Mononuclear cell (primary cell): Measurements from ENCODE around the gene SH2D3C. TPM values are rescaled to one million over a fixed set of nuclear protein-coding genes. Genes with fewer than 3 reads are reported as not detected.
A peak's percentile ranks its signal among the peaks of the same experiment; 100 is the strongest.

Experiments used
- H3K27me3 ChIP-seq: 2 replicates; pipeline ENCODE4 v1.6.0; 2011; ENCODE audit warnings: low read length, control low read depth; ENCODE audit not compliant: insufficient read depth
- H3K4me1 ChIP-seq: 2 replicates; pipeline ENCODE4 v1.5.1; 2011; ENCODE audit warnings: mild to moderate bottlenecking, low read length, control low read depth; ENCODE audit not compliant: insufficient read depth
- H3K4me3 ChIP-seq: 2 replicates; pipeline ENCODE4 v1.5.1; 2011; ENCODE audit warnings: mild to moderate bottlenecking, low read length, moderate library complexity
- H3K9me3 ChIP-seq: 2 replicates; pipeline ENCODE4 v1.5.1; 2011; ENCODE audit warnings: low read depth, mild to moderate bottlenecking, control low read depth, low read length
- total RNA-seq: library from RNA; depleted of rRNA; stranded (reverse); fragments of >200 nt; gene quantifications from one replicate; pipeline ENCODE4 v1.2.3, GENCODE V29; 2012

Gene SH2D3C
- total RNA-seq = 12.6 TPM

GRCh38 chr9:127778280-127779135 is at the start of gene SH2D3C:
Gene SH2D3C (minus strand): TSS chr9:127778666. CDS start chr9:127778627, 39 bp downstream.
- H3K4me3 ChIP-seq = peak within 1 kb of the TSS; percentile 82
- H3K27me3 ChIP-seq = no peaks in the 10 kb centered on the region
- no peaks in the 10 kb centered on the region for H3K9me3 ChIP-seq
- peaks cover 86% of the 10 kb centered on the region for H3K4me1 ChIP-seq

DNA sequence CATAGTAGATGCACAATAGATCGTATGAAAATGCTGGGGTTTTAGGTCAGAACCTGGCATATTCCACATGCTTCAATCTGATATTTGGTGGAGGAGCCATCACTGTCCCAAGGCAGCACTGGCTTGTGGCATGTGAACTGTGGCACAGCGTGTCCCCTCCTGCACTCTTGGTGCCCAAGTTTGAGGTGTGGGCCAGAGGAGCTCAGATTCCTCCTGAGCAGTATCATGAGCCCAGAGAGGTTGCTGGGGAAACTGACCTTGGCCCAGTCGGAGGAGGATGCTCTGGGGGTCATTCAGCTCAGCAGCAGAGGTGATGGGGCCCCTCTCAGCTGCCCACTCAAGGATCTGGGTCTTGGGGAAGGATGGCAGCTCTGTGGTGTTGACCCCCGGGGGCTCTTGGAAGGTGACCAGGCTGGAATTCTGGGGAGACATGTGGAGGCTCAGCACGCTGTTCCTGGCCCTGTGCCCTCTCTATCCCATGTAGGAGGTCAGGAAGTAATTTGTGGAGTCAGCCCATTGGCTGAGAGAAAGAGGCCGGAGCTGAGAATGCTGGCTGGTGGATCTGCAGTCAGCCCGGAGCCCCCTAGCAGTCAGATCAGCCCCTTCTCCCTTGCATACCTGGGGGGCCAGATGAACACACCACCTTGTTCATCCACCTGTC is 47.9 kb upstream of the SH2D3C start:
- no peak overlapping the region for H3K4me3 ChIP-seq
- no peaks in the 10 kb centered on the region for H3K27me3 ChIP-seq
- H3K4me1 ChIP-seq = peaks cover 9% of the 10 kb centered on the region
- no peaks in the 10 kb centered on the region for H3K9me3 ChIP-seq

GRCh38 chr9:127825319-127826051 is 47.0 kb upstream of the SH2D3C start:
- H3K4me3 ChIP-seq = no peak overlapping the region
- no peaks in the 10 kb centered on the region for H3K9me3 ChIP-seq
- H3K4me1 ChIP-seq = peaks cover 9% of the 10 kb centered on the region
- H3K27me3 ChIP-seq = no peaks in the 10 kb centered on the region

DNA sequence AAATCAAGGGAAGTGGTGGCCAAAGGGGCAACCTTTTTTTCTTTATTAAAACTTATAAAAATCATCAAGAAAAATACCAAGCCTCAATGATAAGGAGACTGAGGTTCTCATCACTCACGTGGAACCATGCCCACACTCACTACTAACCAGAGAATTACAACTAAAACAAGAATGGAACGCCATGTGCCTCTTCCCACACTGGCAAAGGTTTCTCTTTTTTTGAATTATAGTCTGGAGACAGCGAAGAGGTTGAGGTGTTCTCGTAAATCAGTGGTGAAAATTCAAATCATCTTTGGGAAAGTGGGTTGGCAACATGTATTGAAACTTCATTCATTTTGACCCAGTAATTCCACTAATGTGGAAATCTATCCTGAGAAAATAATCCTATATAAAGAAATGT is 43.6 kb upstream of the SH2D3C start:
- H3K4me1 ChIP-seq = no peaks in the 10 kb centered on the region
- H3K4me3 ChIP-seq = no peak overlapping the region
- no peaks in the 10 kb centered on the region for H3K9me3 ChIP-seq
- no peaks in the 10 kb centered on the region for H3K27me3 ChIP-seq

DNA sequence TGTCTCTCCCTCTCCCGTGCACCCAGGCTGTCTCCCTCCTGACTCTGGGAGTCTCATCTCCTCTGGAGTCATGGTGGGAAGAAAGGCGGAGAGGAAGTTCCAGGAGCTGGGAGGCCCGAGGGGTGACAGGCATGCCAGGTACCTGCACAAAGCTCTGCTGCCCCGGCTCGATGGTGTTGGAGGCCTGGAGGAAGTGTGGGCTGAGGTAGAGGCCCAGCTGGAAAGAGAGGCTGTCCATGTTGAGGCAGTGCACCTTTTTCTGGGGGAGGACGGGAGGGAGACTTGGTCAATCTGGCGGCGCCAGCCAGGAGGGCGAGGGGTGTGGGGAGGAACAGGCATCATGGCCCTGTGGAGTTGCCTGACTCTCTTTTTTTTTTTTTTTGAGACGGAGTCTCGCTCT is 40.1 kb upstream of the SH2D3C start:
- H3K4me1 ChIP-seq = no peaks in the 10 kb centered on the region
- H3K27me3 ChIP-seq = no peaks in the 10 kb centered on the region
- no peaks in the 10 kb centered on the region for H3K9me3 ChIP-seq
- no peak overlapping the region for H3K4me3 ChIP-seq

- Histone ChIP-seq H3K27me3 (no peaks in the 10 kb centered on the region), H3K4me3 (no peak overlapping the region), H3K9me3 (no peaks in the 10 kb centered on the region), H3K4me1 (no peaks in the 10 kb centered on the region)
These were observed 39.5 kb upstream of the SH2D3C start for GRCh38 chr9:127817881-127818434.

DNA sequence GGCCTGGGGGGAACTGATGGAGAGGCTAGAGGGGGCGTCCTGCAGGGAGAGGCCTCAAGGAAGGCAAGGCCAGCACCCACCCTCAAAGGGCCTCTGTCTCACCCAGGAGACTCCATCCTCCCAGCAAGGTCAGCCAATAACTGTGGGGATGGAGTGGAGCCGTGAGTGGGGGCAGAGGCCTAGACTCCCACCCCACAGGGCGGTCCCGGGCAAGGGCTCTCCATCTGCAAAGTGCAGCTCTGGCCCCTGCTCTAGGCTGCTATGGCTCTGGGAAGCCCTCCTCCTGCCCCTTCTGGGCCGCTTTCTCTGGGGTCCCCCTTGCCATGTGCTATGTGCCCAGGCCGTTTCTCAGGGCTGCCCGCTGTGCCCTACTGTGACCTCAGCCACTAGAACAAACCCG is 38.3 kb upstream of the SH2D3C start:
- Histone ChIP-seq H3K4me3 (no peak overlapping the region), H3K9me3 (no peaks in the 10 kb centered on the region), H3K27me3 (no peaks in the 10 kb centered on the region), H3K4me1 (no peaks in the 10 kb centered on the region)

DNA sequence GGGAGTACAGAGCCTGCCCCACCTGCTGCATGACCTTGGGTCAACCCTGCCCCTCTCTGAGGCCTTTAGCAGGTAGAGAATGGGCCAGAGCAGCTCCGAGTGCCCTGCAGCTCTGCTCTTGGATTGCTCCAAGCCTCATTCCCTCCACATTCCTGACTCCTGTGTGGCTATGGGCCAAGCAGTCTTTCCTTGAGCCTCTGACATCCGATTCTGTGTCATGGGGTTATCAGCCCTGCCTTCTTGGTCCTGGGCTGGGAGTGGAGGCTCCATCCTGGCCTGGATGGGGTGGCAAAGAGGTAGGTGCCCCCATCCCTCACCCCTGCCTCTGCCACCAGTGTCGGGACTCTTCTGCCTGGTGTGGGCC is 37.9 kb upstream of the SH2D3C start:
- Histone ChIP-seq H3K4me1 (no peaks in the 10 kb centered on the region), H3K4me3 (no peak overlapping the region), H3K9me3 (no peaks in the 10 kb centered on the region), H3K27me3 (no peaks in the 10 kb centered on the region)

DNA sequence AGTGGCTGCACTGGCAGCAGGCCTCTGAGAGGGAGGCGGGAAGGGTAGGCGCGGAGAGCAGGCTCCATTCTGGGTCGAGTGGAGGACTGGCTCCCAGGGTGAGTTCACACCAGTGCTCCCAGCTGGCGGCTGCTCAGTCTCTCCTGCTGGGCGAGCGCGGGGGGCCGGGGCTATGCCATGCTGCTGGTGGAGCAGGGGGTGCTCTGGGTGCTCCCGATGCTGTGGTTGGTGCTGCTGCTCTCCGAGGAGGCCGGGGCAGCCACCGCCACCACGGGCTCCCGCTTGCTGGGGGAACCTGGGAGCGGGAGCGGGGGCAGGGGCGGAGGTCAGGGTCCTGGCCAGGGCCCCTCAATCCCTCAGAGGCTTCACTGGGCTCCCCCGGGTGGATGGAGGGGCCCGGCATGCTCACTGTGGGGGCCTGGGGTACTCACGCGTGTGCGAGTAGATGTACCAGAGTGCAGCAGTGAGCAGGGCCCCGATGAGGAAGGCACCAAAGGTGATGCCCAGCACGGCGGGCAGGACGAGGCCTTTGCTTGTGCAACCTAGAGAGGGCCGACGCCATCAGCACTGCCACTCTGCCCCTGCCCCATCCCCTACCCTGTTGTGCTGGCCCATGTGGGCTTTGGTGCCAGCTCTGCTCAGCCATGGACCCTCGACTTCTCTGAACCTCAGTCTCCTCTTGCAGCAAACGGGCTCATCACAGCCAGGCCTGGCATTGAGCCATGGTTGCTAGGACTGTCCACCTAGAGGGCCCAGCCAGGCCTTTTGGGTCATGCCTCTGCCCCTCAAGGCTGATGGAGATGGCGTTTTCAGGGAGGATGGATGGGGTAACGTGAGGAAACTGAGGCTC is 37.3 kb upstream of the SH2D3C start:
- Histone ChIP-seq H3K4me1 (no peaks in the 10 kb centered on the region), H3K27me3 (no peaks in the 10 kb centered on the region), H3K9me3 (no peaks in the 10 kb centered on the region), H3K4me3 (no peak overlapping the region)

GRCh38 chr9:127814619-127815511 is 36.4 kb upstream of the SH2D3C start:
- Histone ChIP-seq H3K4me1 (no peaks in the 10 kb centered on the region), H3K27me3 (no peaks in the 10 kb centered on the region), H3K9me3 (no peaks in the 10 kb centered on the region), H3K4me3 (no peak overlapping the region)

GRCh38 chr9:127813686-127814226 is 35.3 kb upstream of the SH2D3C start:
- Histone ChIP-seq H3K27me3 (no peaks in the 10 kb centered on the region), H3K4me1 (no peaks in the 10 kb centered on the region), H3K4me3 (no peak overlapping the region), H3K9me3 (no peaks in the 10 kb centered on the region)

DNA sequence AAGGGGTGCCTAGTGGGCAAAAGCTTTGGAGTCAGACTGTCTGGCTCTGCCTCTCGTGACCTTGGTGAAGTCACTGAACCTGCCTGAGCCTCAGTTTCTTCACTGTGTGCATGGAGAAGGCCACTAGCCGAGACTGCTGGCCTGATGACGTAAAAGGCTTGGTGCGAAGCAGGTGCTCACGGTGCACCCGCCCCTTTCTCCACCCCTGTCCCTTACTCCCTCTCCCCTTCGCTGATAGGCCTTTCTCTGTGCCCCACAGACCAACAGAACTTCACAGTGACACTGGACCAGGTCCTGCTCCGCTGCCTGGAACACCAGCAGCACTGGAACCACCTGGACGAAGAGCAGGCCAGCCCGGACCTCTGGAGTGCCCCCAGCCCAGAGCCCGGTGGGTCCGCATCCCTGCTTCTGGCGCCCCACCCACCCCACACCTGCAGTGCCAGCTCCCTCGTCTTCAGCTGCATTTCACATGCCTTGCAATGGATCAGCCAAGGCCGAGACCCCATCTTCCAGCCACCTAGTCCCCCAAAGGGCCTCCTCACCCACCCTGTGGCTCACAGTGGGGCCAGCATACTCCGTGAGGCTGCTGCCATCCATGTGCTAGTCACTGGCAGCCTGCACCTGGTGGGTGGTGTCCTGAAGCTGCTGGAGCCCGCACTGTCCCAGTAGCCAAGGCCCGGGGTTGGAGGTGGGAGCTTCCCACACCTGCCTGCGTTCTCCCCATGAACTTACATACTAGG is 34.6 kb upstream of the SH2D3C start:
- Histone ChIP-seq H3K4me3 (no peak overlapping the region), H3K9me3 (no peaks in the 10 kb centered on the region), H3K27me3 (no peaks in the 10 kb centered on the region), H3K4me1 (no peaks in the 10 kb centered on the region)

DNA sequence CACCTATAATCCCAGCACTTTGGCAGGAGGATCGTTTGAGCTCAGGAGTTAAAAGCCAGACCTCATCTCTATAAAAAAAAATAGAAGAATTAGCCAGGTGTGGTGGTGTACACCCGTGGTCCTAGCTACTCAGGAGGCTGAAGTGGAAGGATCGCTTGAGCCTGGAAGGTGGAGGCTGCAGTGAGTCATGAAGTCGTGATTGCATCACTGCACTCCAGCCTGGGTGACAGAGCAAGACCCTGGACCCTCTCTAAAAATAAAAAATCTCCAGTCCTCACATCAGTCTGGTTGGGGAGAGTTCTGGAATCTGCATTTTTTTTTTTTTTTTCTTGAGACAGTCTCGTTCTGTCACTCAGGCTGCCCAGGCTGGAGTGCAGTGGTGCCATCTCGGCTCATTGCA is 33.5 kb upstream of the SH2D3C start:
- Histone ChIP-seq H3K4me3 (no peak overlapping the region), H3K9me3 (no peaks in the 10 kb centered on the region), H3K27me3 (no peaks in the 10 kb centered on the region), H3K4me1 (no peaks in the 10 kb centered on the region)
